Breast epithelium (tissue), 4 donors: Measurements from ENCODE around the gene LGALS3BP. TPM values are rescaled to one million over a fixed set of nuclear protein-coding genes. Genes with fewer than 3 reads are reported as not detected.
A peak's percentile ranks its signal among the peaks of the same experiment; 100 is the strongest.

Experiments used
- DNase-seq, 2 donors: peaks; one replicate each; pipeline ENCODE4 v3.0.0-alpha.2; 2019; ENCODE audit warnings: low spot score in 2 of 2
- H3K27ac ChIP-seq, 2 donors: fragments of 200-600 bp; sonication (generic) in 1 of 2; one replicate each; pipeline ENCODE4 v1.5.1; 2016 to 2019; ENCODE audit warnings: mild to moderate bottlenecking in 1 of 2
- H3K27me3 ChIP-seq, 2 donors: fragments of 200-600 bp; sonication (generic) in 1 of 2; one replicate each; pipeline versions ENCODE4 v1.5.1 to v1.6.0; 2017 to 2019; ENCODE audit warnings: control low read depth in 1 of 2, mild to moderate bottlenecking in 1 of 2
- H3K36me3 ChIP-seq: fragments of 200-600 bp; one replicate; pipeline ENCODE4 v1.5.1; 2019
- H3K4me1 ChIP-seq, 2 donors: fragments of 200-600 bp; sonication (generic); one replicate each; pipeline ENCODE4 v1.5.1; 2016 to 2019; ENCODE audit warnings: control low read depth in 1 of 2
- H3K4me3 ChIP-seq, 3 donors: fragments of 200-600 bp; sonication (generic); 1 replicate in 2 of 3; 2 replicates in 1 of 3; pipeline ENCODE4 v1.5.1; 2016 to 2019; ENCODE audit warnings: mild to moderate bottlenecking in 3 of 3, moderate library complexity in 2 of 3
- H3K9me3 ChIP-seq, 2 donors: fragments of 200-600 bp; sonication (generic) in 1 of 2; one replicate each; pipeline ENCODE4 v1.5.1; 2016 to 2019; ENCODE audit warnings: control low read depth in 1 of 2
- CTCF ChIP-seq, 3 donors: fragments of 450-650 bp; IDR thresholded peaks; one replicate each; pipeline ENCODE4 v1.5.1; 2016 to 2017; ENCODE audit warnings: antibody characterized with exemption in 3 of 3, mild to moderate bottlenecking in 3 of 3, moderate library complexity in 3 of 3
- POLR2A ChIP-seq: fragments of 450-650 bp; IDR thresholded peaks from one replicate; pipeline ENCODE4 v1.6.1; 2016; ENCODE audit warnings: antibody characterized with exemption, mild to moderate bottlenecking, moderate library complexity
- POLR2AphosphoS5 ChIP-seq, 3 donors: sonication (generic); formaldehyde crosslinking; IDR thresholded peaks; one replicate each; pipeline ENCODE4 v1.6.1; 2017; ENCODE audit warnings: antibody characterized with exemption in 3 of 3
- intact Hi-C: fragments of 100-400 bp; cut with DNase I; formaldehyde crosslinking; loops from one replicate; pipeline ENCODE4 v1.15.1; 2023; ENCODE audit warnings: low total_unique reads
- total RNA-seq, 3 donors: library from RNA; depleted of rRNA; stranded (reverse); fragments of >200 nt; gene quantifications; one replicate each; pipeline ENCODE4 v1.1.0, GENCODE V29; 2016

The LGALS3BP gene
- total RNA-seq, 3 donors from 2014 or later: 192 to 532 (median 206) TPM

GRCh38 chr17:79003661-79004411 is 24.1 kb upstream of the LGALS3BP start:
- intact Hi-C loops: no loop called here

GRCh38 chr17:79002796-79003593 is 23.3 kb upstream of the LGALS3BP start:
- Histone ChIP-seq H3K36me3 (no peaks in the 10 kb centered on the region), H3K4me3 (no peak overlapping the region), H3K9me3 (no peaks in the 10 kb centered on the region), H3K27me3 (no peaks in the 10 kb centered on the region), H3K4me1 (peaks cover 13 to 21% of the 10 kb centered on the region in 2 donors), H3K27ac (no peak overlapping the region)
- DNase-seq: peak in 1 of 2 donors; percentile 49
- no peak for TF ChIP-seq POLR2AphosphoS5 (IDR thresholded peaks at IDR 0.05)
- peak in 2 of 3 donors; percentile 10 to 16 for TF ChIP-seq CTCF (IDR thresholded peaks at IDR 0.05)
- intact Hi-C loops: no loop called here

More at GRCh38 chr17:79003661-79004411, 24.1 kb upstream of the LGALS3BP start:
- no peaks in the 10 kb centered on the region for H3K36me3 ChIP-seq
- H3K4me1 ChIP-seq: peaks cover 20 to 21% of the 10 kb centered on the region in 2 donors
- H3K9me3 ChIP-seq: no peaks in the 10 kb centered on the region
- no peaks in the 10 kb centered on the region for H3K27me3 ChIP-seq
- DNase-seq: peak in 1 of 2 donors; percentile 38
- no peak for TF ChIP-seq CTCF (IDR thresholded peaks at IDR 0.05)
- H3K4me3 ChIP-seq: no peak overlapping the region
- H3K27ac ChIP-seq: no peak overlapping the region

GRCh38 chr17:79002291-79002690 is 22.6 kb upstream of the LGALS3BP start:
- no peak overlapping the region for H3K4me3 ChIP-seq
- no peak for TF ChIP-seq POLR2AphosphoS5 (IDR thresholded peaks at IDR 0.05)
- no peak for TF ChIP-seq CTCF (IDR thresholded peaks at IDR 0.05)
- no peak for TF ChIP-seq POLR2A
- H3K9me3 ChIP-seq: no peaks in the 10 kb centered on the region
- DNase-seq: peak in 1 of 2 donors; percentile 43
- peaks cover 6 to 22% of the 10 kb centered on the region in 2 donors for H3K4me1 ChIP-seq
- H3K27me3 ChIP-seq: no peaks in the 10 kb centered on the region
- H3K36me3 ChIP-seq: no peaks in the 10 kb centered on the region
- intact Hi-C loops: no loop called here
- H3K27ac ChIP-seq: no peak overlapping the region

GRCh38 chr17:79001190-79002020 is 21.7 kb upstream of the LGALS3BP start:
- no peaks in the 10 kb centered on the region for H3K36me3 ChIP-seq
- TF ChIP-seq CTCF (IDR thresholded peaks at IDR 0.05) (no peak), POLR2A (no peak), POLR2AphosphoS5 (IDR thresholded peaks at IDR 0.05) (no peak)
- intact Hi-C loops: loop anchor here (2.0 kb wide), 1 partner anchor 729 kb away; the partner anchor contains the start of gene ENPP7
- H3K9me3 ChIP-seq: no peaks in the 10 kb centered on the region
- peak in 1 of 2 donors; percentile 43 for DNase-seq
- H3K4me3 ChIP-seq: no peak overlapping the region
- H3K4me1 ChIP-seq: peaks cover 6 to 27% of the 10 kb centered on the region in 2 donors
- H3K27ac ChIP-seq: no peak overlapping the region
- H3K27me3 ChIP-seq: no peaks in the 10 kb centered on the region
